Spleen (tissue), 7 donors: ENCODE results near the gene HOXB2.

Experiments
- CTCF ChIP-seq, 11 experiments: fragments of 200-600 bp in 7 of 11; fragments of 450-650 bp in 4 of 11; sonication (generic) in 4 of 11; IDR thresholded peaks in 8 of 11; conservative IDR thresholded peaks in 3 of 11; 1 replicate in 7 of 11; 2 replicates in 4 of 11; pipeline versions ENCODE4 v1.4.0 to v1.8.0; 2016 to 2021; ENCODE audit warnings: antibody characterized with exemption in 11 of 11, inconsistent platforms in 4 of 11, mild to moderate bottlenecking in 1 of 11
- POLR2A ChIP-seq, 3 donors: fragments of 450-650 bp; IDR thresholded peaks; one replicate each; pipeline ENCODE4 v1.5.1; 2017; ENCODE audit warnings: antibody characterized with exemption in 3 of 3, mild to moderate bottlenecking in 1 of 3
- POLR2AphosphoS5 ChIP-seq, 3 donors: sonication (generic); formaldehyde crosslinking; IDR thresholded peaks; one replicate each; pipeline ENCODE4 v1.5.1; 2017; ENCODE audit warnings: antibody characterized with exemption in 3 of 3
- donor health status: DM: no; HTN: no; CAD: no; lungs with moderate emphysema.
- donor health status: DM: no; HTN: no; CAD: no.
- donor health status: DM: no; HTN: no; CAD: no.

- TF ChIP-seq POLR2A (IDR thresholded peaks at IDR 0.05) = no peak
- TF ChIP-seq CTCF (IDR thresholded peaks at IDR 0.05 in 8 of 11, conservative IDR thresholded peaks at IDR 0.05 in 3 of 11) = no peak
- TF ChIP-seq POLR2AphosphoS5 (IDR thresholded peaks at IDR 0.05) = peak in 1 of 3 donors; percentile 56
These were observed 48.4 kb upstream of the HOXB2 start, which contains the start of gene HOXB5 for GRCh38 chr17:48593126-48593829.
